ENCODE results near the gene INTS6L.

DNA sequence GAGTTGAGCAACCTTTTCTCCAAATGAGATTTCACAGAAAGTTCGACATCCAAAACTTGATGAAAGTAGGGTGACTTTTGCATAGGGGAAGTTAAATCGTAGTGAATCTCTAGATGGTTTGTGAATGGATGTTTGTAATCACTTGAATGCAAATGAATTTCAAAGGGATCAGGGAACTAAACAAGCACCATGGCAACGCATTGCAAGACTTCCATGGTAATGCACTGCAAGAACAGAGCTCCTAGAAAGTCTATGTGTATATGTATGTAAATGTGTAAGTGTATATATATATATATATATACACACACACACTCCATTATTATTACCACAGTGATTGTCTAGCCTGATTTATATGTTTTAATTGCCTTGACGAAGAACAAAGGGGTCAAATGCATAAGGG is 27.3 kb downstream of the INTS6L start:
- no peak for TF ChIP-seq POLR2A (IDR thresholded peaks at IDR 0.05)
- TF ChIP-seq CTCF (IDR thresholded peaks at IDR 0.05): no peak
